IMR-90 (cell line): ENCODE results near the gene RPS23. TPM values are rescaled to one million over a fixed set of nuclear protein-coding genes. Genes with fewer than 3 reads are reported as not detected.
A peak's percentile ranks its signal among the peaks of the same experiment; 100 is the strongest.

Experiments
- ATAC-seq: fragments of 200-7000 bp; cut with Tn5 transposase; 2 replicates; pipeline ENCODE4 v1.9.1; 2020; ENCODE audit warnings: low read depth, mild to moderate bottlenecking, moderate library complexity
- BruUV-seq: library from RNA; stranded (reverse); fragments of 400-500 nt; replicated peaks from 2 replicates; lab custom pipeline; 2021; lab: Mats Ljungman, UMichigan
- CTCF ChIA-PET: fragments of 300-600 bp; formaldehyde crosslinking; extraction: SDS; loops from one replicate; lab custom pipeline; 2021; ENCODE audit warnings: antibody characterized with exemption; lab: Yijun Ruan, JAX
- POLR2A ChIA-PET: fragments of 300-600 bp; sonication (Branson Sonifier 250); formaldehyde crosslinking; loops from one replicate; lab custom pipeline; 2022; ENCODE audit warnings: antibody characterized with exemption; ENCODE audit not compliant: unreplicated experiment; lab: Charles Lee
- DNase-seq: peaks from one replicate; pipeline ENCODE4 v3.0.0; 2013
- H2AFZ ChIP-seq: replicated peaks from 2 replicates; pipeline ENCODE3; 2013; ENCODE audit warnings: low read length, mild to moderate bottlenecking; ENCODE audit not compliant: poor library complexity
- H2AK5ac ChIP-seq: 2 replicates; pipeline ENCODE4 v1.6.1; 2013; ENCODE audit warnings: low read depth, low read length, inconsistent platforms
- H2AK9ac ChIP-seq: replicated peaks from 2 replicates; pipeline ENCODE3; 2013; ENCODE audit warnings: mild to moderate bottlenecking, low read depth, low read length, moderate library complexity; ENCODE audit not compliant: poor library complexity
- H2BK120ac ChIP-seq: 2 replicates; pipeline ENCODE4 v1.6.1; 2013; ENCODE audit warnings: low read depth, low read length, inconsistent platforms
- H2BK15ac ChIP-seq: 3 replicates; pipeline ENCODE4 v1.6.1; 2013; ENCODE audit warnings: low read depth, low read length, inconsistent platforms
- H2BK20ac ChIP-seq: 2 replicates; pipeline ENCODE4 v1.6.1; 2013; ENCODE audit warnings: low read depth, mild to moderate bottlenecking, inconsistent platforms, low read length, moderate library complexity
- H2BK5ac ChIP-seq: 2 replicates; pipeline ENCODE4 v1.6.1; 2013; ENCODE audit warnings: mild to moderate bottlenecking, low read depth, low read length, inconsistent platforms; ENCODE audit not compliant: poor library complexity, severe bottlenecking
- H3K14ac ChIP-seq: replicated peaks from 2 replicates; pipeline ENCODE4 v1.6.1; 2013; ENCODE audit warnings: low read depth, low read length, inconsistent platforms
- H3K18ac ChIP-seq: 2 replicates; pipeline ENCODE4 v1.6.1; 2013; ENCODE audit warnings: low read depth, low read length, control low read depth
- H3K23ac ChIP-seq: 2 replicates; pipeline ENCODE4 v1.6.1; 2013; ENCODE audit warnings: low read depth, low read length, inconsistent platforms
- H3K27ac ChIP-seq: 2 replicates; pipeline ENCODE4 v1.5.1; 2013; ENCODE audit warnings: mild to moderate bottlenecking, control low read depth, low read length; ENCODE audit not compliant: insufficient read depth
- H3K27me3 ChIP-seq: 2 replicates; pipeline ENCODE4 v1.6.1; 2013; ENCODE audit warnings: low read length; ENCODE audit not compliant: control insufficient read depth, insufficient read depth
- H3K36me3 ChIP-seq: 2 replicates; pipeline ENCODE4 v1.6.1; 2013; ENCODE audit warnings: low read length, mixed read lengths; ENCODE audit not compliant: control insufficient read depth, insufficient read depth
- H3K4ac ChIP-seq: 2 replicates; pipeline ENCODE4 v1.6.1; 2013; ENCODE audit warnings: low read depth, low read length, inconsistent platforms
- H3K4me1 ChIP-seq: 2 replicates; pipeline ENCODE4 v1.6.1; 2013; ENCODE audit warnings: low read length, mixed read lengths; ENCODE audit not compliant: control insufficient read depth, insufficient read depth
- H3K4me2 ChIP-seq: 2 replicates; pipeline ENCODE4 v1.6.1; 2013; ENCODE audit warnings: low read depth, mild to moderate bottlenecking, control low read depth, low read length, moderate library complexity
- H3K4me3 ChIP-seq: 2 replicates; pipeline ENCODE4 v1.5.1; 2013; ENCODE audit warnings: low read depth, mild to moderate bottlenecking, control low read depth, low read length, moderate library complexity; ENCODE audit not compliant: insufficient read depth
- H3K56ac ChIP-seq: 2 replicates; pipeline ENCODE4 v1.6.1; 2013; ENCODE audit warnings: low read length, inconsistent platforms; ENCODE audit not compliant: insufficient read depth; ENCODE audit errors: extremely low read depth
- H3K79me1 ChIP-seq, 2 experiments: 2 replicates each; pipeline ENCODE4 v1.6.1; 2013; ENCODE audit warnings: low read length in 2 of 2, inconsistent platforms in 1 of 2, low read depth in 1 of 2
- H3K9ac ChIP-seq: 2 replicates; pipeline ENCODE4 v1.6.1; 2013; ENCODE audit warnings: low read depth, low read length, control low read depth
- H3K9me1 ChIP-seq: 2 replicates; pipeline ENCODE4 v1.6.1; 2013; ENCODE audit warnings: low read length, inconsistent platforms; ENCODE audit not compliant: insufficient read depth
- H3K9me3 ChIP-seq: 2 replicates; pipeline ENCODE4 v1.6.1; 2013; ENCODE audit warnings: low read length; ENCODE audit not compliant: control insufficient read depth, insufficient read depth
- H4K20me1 ChIP-seq: 2 replicates; pipeline ENCODE4 v1.6.1; 2013; ENCODE audit warnings: low read length, inconsistent platforms; ENCODE audit not compliant: insufficient read depth
- H4K5ac ChIP-seq: 2 replicates; pipeline ENCODE4 v1.6.1; 2013; ENCODE audit warnings: mild to moderate bottlenecking, low read depth, low read length, control low read depth
- H4K8ac ChIP-seq, 2 experiments: 2 replicates each; pipeline ENCODE4 v1.6.1; 2013; ENCODE audit warnings: low read depth in 2 of 2, low read length in 2 of 2, control low read depth in 1 of 2, inconsistent platforms in 1 of 2
- H4K91ac ChIP-seq: 2 replicates; pipeline ENCODE4 v1.6.1; 2013; ENCODE audit warnings: low read depth, low read length, inconsistent platforms; ENCODE audit not compliant: insufficient read depth
- NFE2L2 ChIP-seq: fragments of 150-350 bp; IDR thresholded peaks from 2 replicates; pipeline ENCODE4 v1.6.1; 2016; ENCODE audit warnings: low read depth, mild to moderate bottlenecking, low read length
- WGBS, 2 experiments: methylation state at CpG; one replicate each; pipeline versions ENCODE4 v1.1.5 to v1.1.7; 2013; ENCODE audit warnings: missing lambda C conversion rate in 2 of 2; ENCODE audit not compliant: insufficient read length in 1 of 2; ENCODE audit errors: extremely low coverage in 2 of 2; 5-methylcytosine and 5-hydroxymethylcytosine counted together
- dilution Hi-C: fragments of 300-500 bp; cut with HindIII; formaldehyde crosslinking; loops from one replicate; pipeline ENCODE4 v1.14.3; 2018; ENCODE audit warnings: low sequenced_read_pairs; ENCODE audit not compliant: unreplicated experiment
- in situ Hi-C: fragments of 300-500 bp; cut with MboI; formaldehyde crosslinking; loops from 3 replicates; pipeline ENCODE4 v1.14.3; 2019; ENCODE audit warnings: low sequenced_read_pairs, inconsistent platforms, mixed read lengths
- intact Hi-C: fragments of 100-400 bp; cut with micrococcal nuclease; formaldehyde crosslinking; loops from 2 replicates; pipeline ENCODE4 v1.10.0; 2022
- polyA plus RNA-seq, 3 experiments: library from polyadenylated mRNA; depleted of rRNA; stranded (reverse); fragments of >200 nt; gene quantifications; 2 replicates each; pipeline ENCODE4 v1.2.3, GENCODE V29; 2012; ENCODE audit warnings: low replicate concordance in 1 of 3
- total RNA-seq: library from RNA; depleted of rRNA; stranded (reverse); fragments of >200 nt; gene quantifications from 2 replicates; pipeline ENCODE4 v1.2.3, GENCODE V29; 2012

Gene RPS23
- total and polyA plus RNA-seq, 2 of the 4 experiments (the other 2 are of a cell fraction) = 3,186 to 3,318 TPM

DNA sequence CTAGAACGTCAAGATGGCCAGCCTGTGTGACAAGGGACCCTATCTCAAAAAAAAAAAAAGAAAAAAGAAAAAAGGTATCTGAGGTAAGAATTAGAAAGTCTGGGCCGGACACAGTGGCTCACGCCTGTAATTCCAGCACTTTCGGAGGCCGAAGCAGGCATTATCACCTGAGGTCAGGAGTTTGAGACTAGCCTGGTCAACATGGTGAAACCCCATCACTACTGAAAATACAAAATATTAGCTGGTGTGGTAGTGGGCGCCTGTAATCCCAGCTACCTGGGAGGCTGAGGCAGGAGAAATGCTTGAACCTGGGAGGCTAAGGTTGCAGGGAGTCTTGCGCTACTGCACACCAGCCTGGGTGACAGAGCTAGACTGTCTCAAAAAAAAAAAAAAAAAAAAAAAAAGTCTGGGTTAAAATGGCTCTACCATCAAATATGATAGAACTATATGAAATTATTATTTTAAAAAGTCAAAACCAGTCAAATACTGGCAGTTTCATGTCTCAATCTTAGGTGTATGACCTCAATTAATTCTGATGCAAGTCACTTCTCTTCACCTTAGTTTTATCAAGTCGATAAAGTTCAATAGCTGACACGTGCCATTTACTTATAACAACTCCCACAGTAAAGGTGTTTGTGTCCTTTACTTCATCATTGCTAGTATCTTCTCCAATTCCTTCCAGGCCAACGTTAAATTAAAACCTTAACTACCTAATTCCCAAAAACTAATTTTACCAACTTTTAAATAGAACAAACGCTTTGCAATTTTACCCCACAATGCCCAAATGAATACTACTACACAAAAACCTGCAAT lies 1.1 kb downstream of the RPS23 start:
- no peak overlapping the region for H2BK120ac ChIP-seq
- peak overlapping the region; percentile 95; the same call in 1 of the 2 replicates for H4K5ac ChIP-seq
- H3K9me1 ChIP-seq = peaks cover 4% of the 10 kb centered on the region; the same call in 1 of the 2 replicates
- no peak overlapping the region for H3K4ac ChIP-seq
- H2AK9ac ChIP-seq = no peak overlapping the region
- peak overlapping the region; percentile 87 for H3K14ac ChIP-seq
- BruUV-seq = TSS peak; percentile 42
- no peaks in the 10 kb centered on the region for H3K4me1 ChIP-seq
- H4K91ac ChIP-seq = no peak overlapping the region
- ATAC-seq = no peak
- no peaks in the 10 kb centered on the region; the same call in 1 of the 2 replicates for H4K20me1 ChIP-seq
- peak overlapping the region; percentile 94 to 99; a peak in 3 of 4 replicates for H4K8ac ChIP-seq
- dilution Hi-C loops = no loop called here
- H3K23ac ChIP-seq = peak overlapping the region; percentile 99; the same call in 1 of the 2 replicates
- in situ Hi-C loops = no loop called here
- TF ChIP-seq NFE2L2 = no peak
- H3K18ac ChIP-seq = no peak overlapping the region
- peaks cover 29 to 48% of the 10 kb centered on the region in 2 experiments for H3K79me1 ChIP-seq
- H3K4me3 ChIP-seq = peak overlapping the region; percentile 92
- 20 to 89% methylated on average over 2 of the region's 11 CpGs for WGBS, 2 experiments
- peak overlapping the region; percentile 88 for H3K56ac ChIP-seq
- H2AFZ ChIP-seq = no peak overlapping the region
- H3K36me3 ChIP-seq = peaks cover 22% of the 10 kb centered on the region
- H3K27ac ChIP-seq = no peak overlapping the region
- peak overlapping the region; percentile 69; the same call in 1 of the 2 replicates for H3K9ac ChIP-seq
- ChIA-PET CTCF (no interaction called here), POLR2A (interaction anchor here (0.6 kb wide), 2 partner anchors 16 to 726 kb away, joined by 5 read pairs; no protein-coding TSS in a partner anchor)
- no peak for DNase-seq
- H2BK20ac ChIP-seq = no peak overlapping the region
- no peak overlapping the region for H2AK5ac ChIP-seq
- peak overlapping the region; percentile 100 for H3K4me2 ChIP-seq
- intact Hi-C loops = no loop called here
- no peak overlapping the region for H2BK15ac ChIP-seq
- H3K27me3 ChIP-seq = no peaks in the 10 kb centered on the region
- H3K9me3 ChIP-seq = no peaks in the 10 kb centered on the region
- peak overlapping the region; percentile 85 for H2BK5ac ChIP-seq
